ENCODE data around the gene FRMD1.

- TF ChIP-seq SIN3A (IDR thresholded peaks at IDR 0.05; ENCODE audit: borderline replicate concordance, insufficient read depth, low read length) (no peak), POLR2AphosphoS5 (IDR thresholded peaks at IDR 0.05; ENCODE audit: low read depth, low read length) (no peak), REST (IDR thresholded peaks at IDR 0.05; ENCODE audit: insufficient read depth in 1 of 2, low read depth in 2 of 2, low read length in 2 of 2) (no peak), TAF1 (IDR thresholded peaks at IDR 0.05; ENCODE audit: borderline replicate concordance, insufficient read depth, low read length) (no peak)
Measured at GRCh38 chr6:168124158-168124557, 45.1 kb upstream of the FRMD1 start.

Measured in PFSK-1 (cell line).